ENCODE results near the gene FAM98C.
"Not testable (repeated sequence)": the region's sequence is repeated elsewhere in the genome, so short reads cannot be mapped to it uniquely, and the experiment has no call there.

The FAM98C gene

GRCh38 chr19:38361633-38362075, 41.2 kb upstream of the FAM98C start:
- peak overlapping the region; percentile 46 for H3K4me3 ChIP-seq (ENCODE audit: low read depth, low read length)
- TF ChIP-seq CTCF (IDR thresholded peaks at IDR 0.05; ENCODE audit: borderline replicate concordance, insufficient read depth, low read depth, low read length), result peak; percentile 39; the same call in 1 of the 2 replicates

- peak overlapping the region; percentile 46 for H3K4me3 ChIP-seq (ENCODE audit: low read depth, low read length)
- TF ChIP-seq CTCF (IDR thresholded peaks at IDR 0.05; ENCODE audit: borderline replicate concordance, insufficient read depth, low read depth, low read length), result no peak
Measured at GRCh38 chr19:38362076-38362945, 40.6 kb upstream of the FAM98C start.

- H3K4me3 ChIP-seq (ENCODE audit: low read depth, low read length), result not testable (repeated sequence)
Measured at GRCh38 chr19:38362946-38363688, 39.8 kb upstream of the FAM98C start.

GRCh38 chr19:38367041-38367440, 35.9 kb upstream of the FAM98C start:
- TF ChIP-seq CTCF (IDR thresholded peaks at IDR 0.05; ENCODE audit: borderline replicate concordance, insufficient read depth, low read depth, low read length), result no peak
- H3K4me3 ChIP-seq (ENCODE audit: low read depth, low read length), result no peak overlapping the region

- H3K4me3 ChIP-seq (ENCODE audit: low read depth, low read length), result no peak overlapping the region
- no peak for TF ChIP-seq CTCF (IDR thresholded peaks at IDR 0.05; ENCODE audit: borderline replicate concordance, insufficient read depth, low read depth, low read length)
Measured at GRCh38 chr19:38369584-38369983, 33.3 kb upstream of the FAM98C start.

- no peak overlapping the region for H3K4me3 ChIP-seq (ENCODE audit: low read depth, low read length)
- no peak for TF ChIP-seq CTCF (IDR thresholded peaks at IDR 0.05; ENCODE audit: borderline replicate concordance, insufficient read depth, low read depth, low read length)
Measured at GRCh38 chr19:38370299-38370698, 32.6 kb upstream of the FAM98C start.

GRCh38 chr19:38371081-38371480, 31.8 kb upstream of the FAM98C start:
- no peak for TF ChIP-seq CTCF (IDR thresholded peaks at IDR 0.05; ENCODE audit: borderline replicate concordance, insufficient read depth, low read depth, low read length)
- no peak overlapping the region for H3K4me3 ChIP-seq (ENCODE audit: low read depth, low read length)

Data from GM12875 (cell line).